Pons (tissue), 1 donor: ENCODE results near the gene PDPN.
"Not testable (repeated sequence)": the region's sequence is repeated elsewhere in the genome, so short reads cannot be mapped to it uniquely, and the experiment has no call there.

Experiments used
- DNase-seq: peaks from one replicate; pipeline ENCODE4 v3.0.0-alpha.2; 2016; ENCODE audit warnings: low spot score

The PDPN gene

GRCh38 chr1:13583595-13583965, at the start of gene PDPN:
TSS of gene PDPN (plus strand) at chr1:13583832. CDS start at chr1:13584034, 202 bp downstream.
- no peak for DNase-seq

GRCh38 chr1:13535227-13535626, 48.4 kb upstream of the PDPN start:
- no peak for DNase-seq

- DNase-seq = no peak
These were observed 47.1 kb upstream of the PDPN start for GRCh38 chr1:13536571-13536970.

- DNase-seq = no peak
These were observed 44.8 kb upstream of the PDPN start for GRCh38 chr1:13538832-13539231.

- no peak for DNase-seq
These were observed 43.9 kb upstream of the PDPN start for GRCh38 chr1:13539683-13540082.

GRCh38 chr1:13540866-13541265, 42.8 kb upstream of the PDPN start:
- peak; percentile 53 for DNase-seq

- no peak for DNase-seq
These were observed 42.0 kb upstream of the PDPN start for GRCh38 chr1:13541435-13542215.

GRCh38 chr1:13543451-13544220, 40.0 kb upstream of the PDPN start:
- DNase-seq = peak; percentile 59

GRCh38 chr1:13544221-13544556, 39.4 kb upstream of the PDPN start:
- no peak for DNase-seq

- DNase-seq = no peak
These were observed 36.8 kb upstream of the PDPN start for GRCh38 chr1:13546791-13547190.

GRCh38 chr1:13548281-13548680, 35.4 kb upstream of the PDPN start:
- DNase-seq = no peak

GRCh38 chr1:13549021-13549420, 34.6 kb upstream of the PDPN start:
- no peak for DNase-seq

- peak; percentile 94 for DNase-seq
These were observed 34.1 kb upstream of the PDPN start for GRCh38 chr1:13549521-13549920.

GRCh38 chr1:13550663-13551062, 33.0 kb upstream of the PDPN start:
- DNase-seq = no peak

GRCh38 chr1:13554798-13555197, 28.8 kb upstream of the PDPN start:
- DNase-seq = no peak

- no peak for DNase-seq
These were observed 27.3 kb upstream of the PDPN start for GRCh38 chr1:13556224-13556764.

GRCh38 chr1:13560541-13560940, 23.1 kb upstream of the PDPN start:
- no peak for DNase-seq

GRCh38 chr1:13562981-13563380, 20.7 kb upstream of the PDPN start:
- DNase-seq = not testable (repeated sequence)

GRCh38 chr1:13564073-13564472, 19.6 kb upstream of the PDPN start:
- no peak for DNase-seq

GRCh38 chr1:13570435-13570834, 13.2 kb upstream of the PDPN start:
- DNase-seq = not testable (repeated sequence)

- DNase-seq = no peak
These were observed 12.7 kb upstream of the PDPN start for GRCh38 chr1:13570924-13571323.

- DNase-seq = no peak
These were observed 10.0 kb upstream of the PDPN start for GRCh38 chr1:13573586-13573985.

GRCh38 chr1:13576926-13577325, 6.7 kb upstream of the PDPN start:
- DNase-seq = no peak
